OCI-LY7 (cell line): ENCODE results near the gene RTN4.
A peak's percentile ranks its signal among the peaks of the same experiment; 100 is the strongest.

Experiments
- EZH2phosphoT487 ChIP-seq: fragments of 200-600 bp; sonication (generic); IDR thresholded peaks from 2 replicates; pipeline ENCODE4 v1.6.1; 2018; ENCODE audit warnings: low read depth, borderline replicate concordance, mild to moderate bottlenecking, mixed run types, antibody characterized with exemption, low read length, moderate library complexity, mixed read lengths
- TF ChIP-seq, protein P1 (sequence below): fragments of 200-600 bp; sonication (generic); conservative IDR thresholded peaks from 2 replicates; pipeline ENCODE4 v1.5.1; 2014; ENCODE audit warnings: mild to moderate bottlenecking, antibody characterized with exemption, low read length, moderate library complexity, mixed read lengths

DNA sequence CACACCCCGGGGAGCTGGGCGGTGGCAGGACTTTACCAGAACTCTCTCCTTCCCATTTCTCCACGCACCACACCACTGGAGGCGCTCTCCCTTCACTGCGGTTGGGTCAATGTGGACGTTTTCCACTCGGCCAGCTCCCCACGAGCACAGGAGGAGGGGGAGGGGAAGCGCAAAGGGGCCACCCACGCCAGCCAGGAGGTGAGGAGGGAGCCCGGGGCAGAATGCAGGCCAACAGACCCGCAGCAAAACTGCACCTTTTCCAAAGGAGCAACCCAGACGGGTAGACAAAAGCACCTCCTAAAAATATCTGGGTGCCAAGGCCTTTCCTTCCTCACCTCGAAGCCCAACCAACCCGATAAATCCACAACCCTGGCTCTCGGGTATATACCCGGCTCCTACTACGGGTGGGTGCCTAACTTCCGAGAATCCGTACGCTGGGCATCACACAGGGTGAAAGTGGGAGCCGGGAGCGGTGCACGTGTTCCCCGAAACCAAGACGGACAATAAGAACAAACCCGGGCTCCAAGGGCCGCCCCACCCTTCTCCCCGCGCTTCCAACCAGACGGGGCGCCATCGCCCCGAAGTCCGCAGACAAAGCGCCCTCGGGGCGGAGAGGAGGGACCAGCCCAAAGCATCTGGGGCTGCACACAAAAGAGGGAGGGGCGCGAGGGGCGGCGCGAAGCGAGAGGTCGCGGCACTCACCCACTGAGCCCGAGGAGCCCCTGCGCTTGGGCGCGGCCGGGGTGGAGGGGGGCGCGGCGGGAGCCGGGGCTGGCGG is 1.0 kb downstream of the RTN4 start:
- TF ChIP-seq, protein P1, sequence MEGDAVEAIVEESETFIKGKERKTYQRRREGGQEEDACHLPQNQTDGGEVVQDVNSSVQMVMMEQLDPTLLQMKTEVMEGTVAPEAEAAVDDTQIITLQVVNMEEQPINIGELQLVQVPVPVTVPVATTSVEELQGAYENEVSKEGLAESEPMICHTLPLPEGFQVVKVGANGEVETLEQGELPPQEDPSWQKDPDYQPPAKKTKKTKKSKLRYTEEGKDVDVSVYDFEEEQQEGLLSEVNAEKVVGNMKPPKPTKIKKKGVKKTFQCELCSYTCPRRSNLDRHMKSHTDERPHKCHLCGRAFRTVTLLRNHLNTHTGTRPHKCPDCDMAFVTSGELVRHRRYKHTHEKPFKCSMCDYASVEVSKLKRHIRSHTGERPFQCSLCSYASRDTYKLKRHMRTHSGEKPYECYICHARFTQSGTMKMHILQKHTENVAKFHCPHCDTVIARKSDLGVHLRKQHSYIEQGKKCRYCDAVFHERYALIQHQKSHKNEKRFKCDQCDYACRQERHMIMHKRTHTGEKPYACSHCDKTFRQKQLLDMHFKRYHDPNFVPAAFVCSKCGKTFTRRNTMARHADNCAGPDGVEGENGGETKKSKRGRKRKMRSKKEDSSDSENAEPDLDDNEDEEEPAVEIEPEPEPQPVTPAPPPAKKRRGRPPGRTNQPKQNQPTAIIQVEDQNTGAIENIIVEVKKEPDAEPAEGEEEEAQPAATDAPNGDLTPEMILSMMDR, result peak; percentile 73
- no peak for TF ChIP-seq EZH2phosphoT487
